Fibroblast of lung (primary cell): Measurements from ENCODE around the gene SYT9. TPM values are rescaled to one million over a fixed set of nuclear protein-coding genes. Genes with fewer than 3 reads are reported as not detected.

Experiments used
- DNase-seq, 2 donors: peaks; one replicate each; pipeline versions ENCODE4 v3.0.0 to v3.0.0-alpha.2; 2010; ENCODE audit warnings: low read depth in 2 of 2
- H2AFZ ChIP-seq: 2 replicates; pipeline ENCODE4 v1.5.1; 2012; ENCODE audit warnings: low read length, control low read depth, inconsistent platforms
- H3K27ac ChIP-seq: 2 replicates; pipeline ENCODE4 v1.5.1; 2011; ENCODE audit warnings: low read length, control low read depth; ENCODE audit not compliant: insufficient read depth
- H3K27me3 ChIP-seq: 2 replicates; pipeline ENCODE4 v1.5.1; 2011; ENCODE audit warnings: mild to moderate bottlenecking, low read length; ENCODE audit not compliant: control insufficient read depth, insufficient read depth
- H3K36me3 ChIP-seq: 2 replicates; pipeline ENCODE4 v1.5.1; 2011; ENCODE audit warnings: low read length; ENCODE audit not compliant: control insufficient read depth, insufficient read depth
- H3K4me1 ChIP-seq: 2 replicates; pipeline ENCODE4 v1.5.1; 2011; ENCODE audit warnings: low read length; ENCODE audit not compliant: control insufficient read depth, insufficient read depth; ENCODE audit errors: extremely low read depth
- H3K4me2 ChIP-seq: 2 replicates; pipeline ENCODE4 v1.5.1; 2011; ENCODE audit warnings: low read length, control low read depth; ENCODE audit not compliant: insufficient read depth; ENCODE audit errors: extremely low read depth
- H3K4me3 ChIP-seq, 4 experiments: fragments of 200-600 bp in 1 of 4; sonication (generic) in 1 of 4; replicated peaks in 1 of 4; 2 replicates each; pipeline ENCODE4 v1.5.1; 2011 to 2016; ENCODE audit warnings: low read length in 4 of 4, low read depth in 3 of 4, mild to moderate bottlenecking in 3 of 4, control low read depth in 2 of 4, inconsistent platforms in 1 of 4, mixed read lengths in 1 of 4; ENCODE audit not compliant: insufficient read depth in 1 of 4; ENCODE audit errors: control extremely low read depth in 1 of 4
- H3K79me2 ChIP-seq: 2 replicates; pipeline ENCODE4 v1.5.1; 2012; ENCODE audit warnings: mild to moderate bottlenecking, low read length, inconsistent platforms; ENCODE audit not compliant: control insufficient read depth, insufficient read depth
- H3K9ac ChIP-seq: 2 replicates; pipeline ENCODE4 v1.5.1; 2011; ENCODE audit warnings: mild to moderate bottlenecking, low read length, control low read depth; ENCODE audit not compliant: insufficient read depth
- H3K9me3 ChIP-seq: 2 replicates; pipeline ENCODE4 v1.5.1; 2012; ENCODE audit warnings: low read depth, low read length; ENCODE audit not compliant: control insufficient read depth, insufficient read depth
- H4K20me1 ChIP-seq: 2 replicates; pipeline ENCODE4 v1.5.1; 2011; ENCODE audit warnings: low read length; ENCODE audit not compliant: control insufficient read depth, insufficient read depth; ENCODE audit errors: extremely low read depth
- CTCF ChIP-seq, 2 donors: IDR thresholded peaks in 1 of 2; conservative IDR thresholded peaks in 1 of 2; 1 replicate in 1 of 2; 2 replicates in 1 of 2; pipeline ENCODE4 v1.5.1; 2011 to 2012; ENCODE audit warnings: low read length in 2 of 2, control low read depth in 1 of 2, inconsistent platforms in 1 of 2, low read depth in 1 of 2, mild to moderate bottlenecking in 1 of 2
- EZH2 ChIP-seq: IDR thresholded peaks from 2 replicates; pipeline ENCODE4 v1.5.1; 2012; ENCODE audit warnings: low read length, control low read depth, mild to moderate bottlenecking; ENCODE audit errors: missing control alignments
- polyA plus RNA-seq, 2 donors: library from polyadenylated mRNA; depleted of rRNA in 1 of 2; stranded (reverse) in 1 of 2; unstranded in 1 of 2; fragments of >200 nt; gene quantifications; 2 replicates each; pipeline ENCODE4 v1.2.1, GENCODE V29; 2011 to 2012; ENCODE audit warnings: missing spikeins in 1 of 2
- total RNA-seq: library from RNA; depleted of rRNA; stranded (reverse); fragments of >200 nt; gene quantifications from 2 replicates; pipeline ENCODE4 v1.2.1, GENCODE V29; 2014

Gene SYT9
- total and polyA plus RNA-seq, 2 donors (not counting 1 experiment from before 2014, with no cell fraction given) = not detected

- no peaks in the 10 kb centered on the region for H3K4me1 ChIP-seq
- no peaks in the 10 kb centered on the region for H3K36me3 ChIP-seq
- no peak overlapping the region for H3K4me2 ChIP-seq
- H3K9me3 ChIP-seq = no peaks in the 10 kb centered on the region
- no peaks in the 10 kb centered on the region for H3K79me2 ChIP-seq
- no peak overlapping the region for H3K27ac ChIP-seq
- H2AFZ ChIP-seq = no peak overlapping the region
- TF ChIP-seq CTCF (conservative IDR thresholded peaks at IDR 0.05 in 1 of 2, IDR thresholded peaks at IDR 0.05 in 1 of 2; ENCODE audit: low read depth in 1 of 2, low read length in 2 of 2) (no peak), EZH2 (no peak)
- H3K4me3 ChIP-seq = no peak overlapping the region
- H3K9ac ChIP-seq = no peak overlapping the region
- H3K27me3 ChIP-seq = no peaks in the 10 kb centered on the region
- no peaks in the 10 kb centered on the region for H4K20me1 ChIP-seq
- no peak for DNase-seq
Measured at GRCh38 chr11:7292922-7293321, 41.2 kb downstream of the SYT9 start.

- H3K4me2 ChIP-seq = no peak overlapping the region
- H3K27me3 ChIP-seq = no peaks in the 10 kb centered on the region
- H3K9me3 ChIP-seq = no peaks in the 10 kb centered on the region
- no peak overlapping the region for H3K4me3 ChIP-seq
- H3K36me3 ChIP-seq = no peaks in the 10 kb centered on the region
- TF ChIP-seq CTCF (conservative IDR thresholded peaks at IDR 0.05 in 1 of 2, IDR thresholded peaks at IDR 0.05 in 1 of 2; ENCODE audit: low read depth in 1 of 2, low read length in 2 of 2) = peak in 1 of 2 donors; percentile 4
- TF ChIP-seq EZH2 = no peak
- H3K4me1 ChIP-seq = no peaks in the 10 kb centered on the region
- no peaks in the 10 kb centered on the region for H3K79me2 ChIP-seq
- no peaks in the 10 kb centered on the region for H4K20me1 ChIP-seq
- DNase-seq = no peak
- H3K9ac ChIP-seq = no peak overlapping the region
- no peak overlapping the region for H3K27ac ChIP-seq
- H2AFZ ChIP-seq = no peak overlapping the region
Measured at GRCh38 chr11:7299393-7299792, 47.7 kb downstream of the SYT9 start.

GRCh38 chr11:7300281-7300680 is 48.6 kb downstream of the SYT9 start:
- TF ChIP-seq EZH2 = no peak
- TF ChIP-seq CTCF (conservative IDR thresholded peaks at IDR 0.05 in 1 of 2, IDR thresholded peaks at IDR 0.05 in 1 of 2; ENCODE audit: low read depth in 1 of 2, low read length in 2 of 2) = no peak
- H3K27me3 ChIP-seq = no peaks in the 10 kb centered on the region
- no peaks in the 10 kb centered on the region for H3K79me2 ChIP-seq
- no peak overlapping the region for H3K4me3 ChIP-seq
- no peak overlapping the region for H3K27ac ChIP-seq
- H2AFZ ChIP-seq = no peak overlapping the region
- DNase-seq = no peak
- no peaks in the 10 kb centered on the region for H3K4me1 ChIP-seq
- H3K9ac ChIP-seq = no peak overlapping the region
- H3K4me2 ChIP-seq = no peak overlapping the region
- no peaks in the 10 kb centered on the region for H4K20me1 ChIP-seq
- H3K9me3 ChIP-seq = no peaks in the 10 kb centered on the region
- no peaks in the 10 kb centered on the region for H3K36me3 ChIP-seq
